GM19372 (cell line): ENCODE data around the gene RAET1G.
"Not testable (repeated sequence)": the region's sequence is repeated elsewhere in the genome, so short reads cannot be mapped to it uniquely, and the experiment has no call there.

Experiments
- ATAC-seq: cut with Tn5 transposase; IDR thresholded peaks from one replicate; pipeline ENCODE4 v1.9.1; 2021; ENCODE audit warnings: mild to moderate bottlenecking, low read depth, moderate library complexity; ENCODE audit not compliant: unreplicated experiment

RAET1G gene

GRCh38 chr6:149917679-149918078, 5.2 kb downstream of the RAET1G start:
- ATAC-seq, result no peak

GRCh38 chr6:149915970-149916865, 6.7 kb downstream of the RAET1G start:
- no peak for ATAC-seq

DNA sequence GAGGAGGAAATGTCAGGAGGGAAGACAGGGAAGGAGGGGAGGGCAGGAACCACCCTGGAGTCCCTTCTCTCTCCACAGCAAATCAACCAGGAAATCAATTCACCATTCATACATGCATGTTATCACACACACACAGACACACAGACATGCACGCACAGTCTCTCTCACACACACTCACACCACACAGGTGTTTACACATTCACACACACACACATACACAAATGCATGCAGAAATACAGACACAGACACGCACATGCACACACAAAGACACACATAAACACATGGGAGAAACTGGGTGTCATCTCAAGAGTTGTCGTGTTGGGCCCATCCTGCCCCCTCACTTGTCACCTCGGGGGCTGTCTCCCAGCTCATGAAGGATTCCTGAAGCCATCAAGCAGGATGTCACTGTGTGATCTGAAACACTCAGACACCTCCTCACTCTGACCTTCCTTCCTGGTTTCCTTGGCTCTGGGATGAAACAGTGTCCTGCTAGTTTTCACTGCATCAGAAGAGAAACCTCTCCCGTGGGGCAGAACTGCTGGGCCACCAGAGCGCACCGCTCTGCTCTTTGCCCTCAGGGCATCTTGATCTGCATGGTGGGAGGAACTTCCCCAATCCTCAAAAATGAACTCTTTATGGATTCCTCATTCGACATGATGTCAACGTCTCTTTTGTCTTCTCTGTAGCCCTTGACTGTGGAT, 9.2 kb downstream of the RAET1G start:
- ATAC-seq, result no peak

GRCh38 chr6:149913085-149913484, 9.8 kb downstream of the RAET1G start:
- no peak for ATAC-seq

GRCh38 chr6:149912680-149913079, 10.2 kb downstream of the RAET1G start:
- ATAC-seq, result not testable (repeated sequence)

DNA sequence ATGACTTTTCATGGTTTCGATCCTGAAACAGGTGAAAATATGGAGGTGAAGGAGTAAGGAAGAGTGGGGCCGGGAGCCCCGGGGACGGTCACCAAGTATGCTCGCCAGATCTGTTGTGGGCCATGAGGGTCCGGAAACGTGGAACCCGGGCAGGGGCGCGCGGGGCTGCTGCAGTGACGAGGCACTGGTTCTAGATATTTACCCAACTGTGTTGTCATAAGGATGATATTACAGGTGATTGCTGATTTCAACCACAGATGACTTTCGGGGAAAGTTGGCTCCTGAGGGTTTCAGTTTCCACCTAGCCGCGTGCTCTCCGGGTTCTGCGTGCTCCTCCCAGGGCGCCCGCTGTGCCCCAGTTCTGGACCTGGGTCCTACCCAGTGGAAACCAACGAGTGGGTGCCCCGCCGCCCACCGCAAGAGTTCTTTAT, 12.2 kb downstream of the RAET1G start:
- ATAC-seq, result no peak

DNA sequence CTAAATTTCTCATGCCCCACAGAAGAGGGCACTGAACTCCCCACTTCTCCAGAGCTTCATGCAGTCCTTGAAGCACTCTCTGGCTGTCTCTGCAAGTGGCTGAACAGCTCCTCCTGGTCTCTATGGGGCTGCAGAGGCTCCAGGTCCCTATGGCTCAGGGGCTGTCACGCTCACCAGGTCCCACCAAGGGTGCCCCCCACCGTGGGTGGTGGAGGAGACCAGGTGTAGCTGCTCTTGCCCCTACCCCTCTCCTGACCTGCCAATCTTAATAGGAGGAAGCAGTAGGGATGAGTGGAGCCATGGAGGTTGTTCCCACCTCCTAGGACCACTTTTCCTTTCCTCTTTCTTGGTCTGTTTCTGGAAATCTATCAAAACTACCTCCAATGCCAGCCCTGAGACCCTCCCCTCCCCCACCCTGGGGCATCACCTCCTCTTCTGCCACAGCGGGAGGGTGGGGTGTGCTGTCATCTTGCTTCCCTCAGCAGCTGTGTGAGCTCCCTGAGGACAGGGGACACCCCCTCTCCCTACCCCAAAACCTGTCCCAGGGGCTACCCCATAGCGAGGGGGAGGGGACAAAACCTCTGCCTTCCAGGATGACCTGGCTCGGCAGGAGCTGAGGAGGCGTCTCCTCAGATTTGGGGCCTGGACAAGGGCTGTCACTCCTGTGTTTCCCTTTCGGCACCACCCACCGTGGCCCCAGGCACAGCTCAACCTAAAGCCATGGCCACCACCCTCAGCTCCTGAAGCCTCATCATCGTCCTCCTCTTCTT, 13.0 kb downstream of the RAET1G start:
- ATAC-seq, result no peak

- not testable (repeated sequence) for ATAC-seq
These were observed 14.4 kb downstream of the RAET1G start for GRCh38 chr6:149908480-149908879.

- ATAC-seq, result no peak
These were observed 15.6 kb downstream of the RAET1G start for GRCh38 chr6:149907317-149907716.

- ATAC-seq, result no peak
These were observed 16.5 kb downstream of the RAET1G start for GRCh38 chr6:149906405-149906804.

- ATAC-seq, result no peak
These were observed 17.0 kb downstream of the RAET1G start for GRCh38 chr6:149905911-149906371.

DNA sequence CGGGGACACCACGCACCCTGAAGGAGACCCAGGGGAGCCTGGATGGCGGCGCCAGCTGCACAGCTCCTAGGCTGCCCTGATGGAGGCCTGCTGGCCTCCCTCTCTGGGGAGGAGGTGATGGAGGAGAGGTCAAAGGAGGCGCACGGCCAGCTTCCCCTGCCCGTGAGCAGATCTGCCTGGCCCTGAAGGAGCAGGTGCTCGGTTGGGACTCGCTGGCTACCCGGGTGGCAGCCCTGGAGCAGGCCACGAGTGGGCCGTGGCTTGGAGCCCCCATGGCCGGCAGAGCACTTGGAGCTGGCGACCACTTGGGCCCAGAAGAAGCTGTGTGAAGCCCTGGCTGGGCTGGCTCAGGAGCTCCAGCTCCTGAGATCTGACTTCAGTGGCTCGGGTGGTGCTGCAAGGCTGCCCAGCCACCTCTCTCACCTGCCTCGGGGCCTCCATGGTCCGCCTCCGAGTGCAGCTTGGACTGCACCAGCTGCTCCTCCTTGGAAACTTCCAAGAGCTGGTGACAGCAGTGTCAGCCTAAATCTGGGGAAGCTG, 17.5 kb downstream of the RAET1G start:
- ATAC-seq, result no peak

DNA sequence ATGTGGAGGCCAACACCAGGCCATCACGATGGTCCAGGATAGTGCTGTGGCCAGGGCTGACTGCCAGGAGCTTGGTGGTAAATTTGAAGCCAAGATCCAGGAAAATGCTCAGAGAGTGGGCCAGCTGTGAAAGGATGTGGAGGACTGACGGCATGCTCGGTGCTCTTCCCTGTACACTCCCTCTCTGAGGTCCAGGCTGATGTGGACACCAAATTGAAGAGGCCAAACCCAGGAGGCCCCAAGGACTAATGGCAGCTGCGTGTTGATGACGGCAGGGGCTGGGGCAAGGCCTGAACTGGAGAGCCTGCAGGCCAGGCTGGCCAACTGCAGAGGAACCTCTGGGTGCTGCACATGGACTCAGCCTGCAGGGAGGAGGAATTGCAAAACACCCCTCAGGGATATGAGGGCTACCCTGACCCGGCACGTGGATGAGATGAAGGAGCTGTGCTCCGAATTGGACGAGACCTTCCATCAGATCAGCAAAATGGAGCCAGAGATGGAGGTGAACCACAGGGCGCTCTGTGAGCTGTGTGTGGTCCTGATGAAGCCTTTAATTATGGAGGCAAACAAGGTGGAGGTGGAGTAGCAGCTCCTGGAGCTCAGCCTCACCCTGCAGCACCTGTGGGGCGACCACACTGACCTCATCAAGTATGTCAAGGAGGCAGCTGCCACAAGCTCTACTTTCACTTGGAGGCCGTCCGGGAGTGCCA, 18.1 kb downstream of the RAET1G start:
- ATAC-seq, result no peak

- no peak for ATAC-seq
These were observed 18.8 kb downstream of the RAET1G start for GRCh38 chr6:149903938-149904611.

- ATAC-seq, result no peak
These were observed 21.3 kb downstream of the RAET1G start for GRCh38 chr6:149901444-149902140.

- no peak for ATAC-seq
These were observed 22.1 kb downstream of the RAET1G start for GRCh38 chr6:149900620-149901443.

DNA sequence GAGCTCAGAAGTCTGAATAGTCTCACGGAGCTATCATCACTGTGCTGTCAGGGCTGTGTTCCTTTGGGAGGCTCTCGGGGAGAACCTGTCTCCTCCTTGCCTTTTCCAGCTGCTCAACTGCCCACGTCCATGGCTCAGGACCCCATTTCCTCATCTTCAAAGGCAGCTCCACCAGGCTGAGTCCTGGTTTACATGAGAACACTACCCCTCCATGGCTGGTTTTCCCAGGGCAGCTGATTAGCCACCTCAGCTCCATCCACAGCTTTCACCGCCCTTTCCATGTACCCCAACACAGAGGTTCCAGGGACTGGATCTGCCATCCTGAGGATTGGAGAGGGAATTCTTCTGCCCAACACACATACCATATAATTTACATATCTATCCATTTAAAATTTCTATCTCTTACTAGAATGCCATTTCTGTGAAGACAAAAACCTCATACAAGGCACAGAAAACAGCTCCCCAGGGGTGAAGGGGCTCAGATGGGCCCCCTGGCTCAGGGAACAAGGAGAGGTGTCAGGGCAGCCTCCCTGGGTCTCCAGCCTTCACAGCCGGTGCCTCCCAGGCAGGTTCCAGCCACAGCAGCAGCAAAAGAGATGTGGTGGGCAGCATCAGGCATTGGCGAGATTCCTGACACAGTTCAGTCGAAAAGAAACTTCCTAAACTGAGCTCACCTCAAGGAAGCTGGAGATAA, 22.8 kb downstream of the RAET1G start:
- no peak for ATAC-seq
